GM23338 (cell line): Measurements from ENCODE around the gene C2CD4A. TPM values are rescaled to one million over a fixed set of nuclear protein-coding genes. Genes with fewer than 3 reads are reported as not detected.

ENCODE experiments used
- ATAC-seq: fragments of 200-7000 bp; cut with Tn5 transposase; 3 replicates; pipeline ENCODE4 v1.9.1; 2020
- DNase-seq: peaks from one replicate; pipeline ENCODE4 v3.0.0-alpha.2; 2015; ENCODE audit warnings: low spot score
- H2AFZ ChIP-seq: fragments of 200-600 bp; sonication (generic); 2 replicates; pipeline ENCODE4 v1.8.0; 2016; ENCODE audit warnings: antibody characterized with exemption, mild to moderate bottlenecking, moderate library complexity
- H3F3A ChIP-seq: fragments of 200-600 bp; sonication (generic); replicated peaks from 2 replicates; pipeline ENCODE4 v1.8.0; 2017; ENCODE audit warnings: antibody characterized with exemption, mixed run types, low read depth
- H3K27ac ChIP-seq: fragments of 200-600 bp; sonication (generic); 2 replicates; pipeline ENCODE4 v1.6.1; 2016; ENCODE audit warnings: low read depth
- H3K27me3 ChIP-seq: fragments of 200-600 bp; sonication (generic); 2 replicates; pipeline ENCODE4 v1.8.0; 2016; ENCODE audit warnings: mild to moderate bottlenecking, mixed run types, moderate library complexity; ENCODE audit not compliant: insufficient read depth
- H3K36me3 ChIP-seq: fragments of 200-600 bp; sonication (generic); 2 replicates; pipeline ENCODE4 v1.8.0; 2016; ENCODE audit warnings: mild to moderate bottlenecking; ENCODE audit not compliant: insufficient read depth
- H3K4me1 ChIP-seq: fragments of 200-600 bp; sonication (generic); 2 replicates; pipeline ENCODE4 v1.8.0; 2016; ENCODE audit warnings: mild to moderate bottlenecking, moderate library complexity; ENCODE audit not compliant: insufficient read depth
- H3K4me2 ChIP-seq: fragments of 200-600 bp; sonication (generic); 2 replicates; pipeline ENCODE4 v1.7.1; 2017; ENCODE audit warnings: mixed run types
- H3K4me3 ChIP-seq: fragments of 200-600 bp; sonication (generic); 2 replicates; pipeline ENCODE4 v1.6.1; 2016; ENCODE audit warnings: mixed run types
- H3K79me2 ChIP-seq: fragments of 200-600 bp; sonication (generic); replicated peaks from 2 replicates; pipeline ENCODE4 v1.8.0; 2017; ENCODE audit warnings: mild to moderate bottlenecking; ENCODE audit not compliant: insufficient read depth
- H3K9me2 ChIP-seq: fragments of 200-600 bp; sonication (generic); 2 replicates; pipeline ENCODE4 v1.8.0; 2017; ENCODE audit not compliant: insufficient read depth
- H4K20me1 ChIP-seq: fragments of 200-600 bp; sonication (generic); replicated peaks from 2 replicates; pipeline ENCODE4 v1.8.0; 2017; ENCODE audit warnings: mild to moderate bottlenecking; ENCODE audit not compliant: insufficient read depth
- H3K27ac Mint-ChIP-seq: 2 replicates; pipeline ENCODE4 v1.8.0; 2020; ENCODE audit warnings: inconsistent platforms, mild to moderate bottlenecking, moderate library complexity, mixed read lengths
- H3K27me3 Mint-ChIP-seq: 3 replicates; pipeline ENCODE4 v1.8.0; 2022; ENCODE audit warnings: low read depth, mild to moderate bottlenecking, moderate library complexity, mixed read lengths, inconsistent platforms; ENCODE audit not compliant: insufficient read depth, poor library complexity
- H3K36me3 Mint-ChIP-seq: 3 replicates; pipeline ENCODE4 v1.8.0; 2021; ENCODE audit warnings: low read depth, mild to moderate bottlenecking, inconsistent platforms, moderate library complexity, mixed read lengths
- H3K4me1 Mint-ChIP-seq: 3 replicates; pipeline ENCODE4 v1.8.0; 2020; ENCODE audit warnings: mild to moderate bottlenecking, inconsistent platforms, mixed read lengths
- H3K4me3 Mint-ChIP-seq: 3 replicates; pipeline ENCODE4 v1.8.0; 2021; ENCODE audit warnings: moderate library complexity, mild to moderate bottlenecking, inconsistent platforms, mixed read lengths
- H3K9me3 Mint-ChIP-seq: 3 replicates; pipeline ENCODE4 v1.8.0; 2020; ENCODE audit warnings: moderate library complexity, mild to moderate bottlenecking, inconsistent platforms, mixed read lengths
- CREB1 ChIP-seq: fragments of 250-450 bp; sonication (Bioruptor Pico); IDR thresholded peaks from 2 replicates; pipeline ENCODE4 v1.5.0; 2020; ENCODE audit warnings: low read depth, mild to moderate bottlenecking, moderate library complexity
- ETS1 ChIP-seq: IDR thresholded peaks from 2 replicates; pipeline ENCODE4 v1.6.1; 2016; ENCODE audit warnings: antibody characterized with exemption
- EZH2 ChIP-seq: fragments of 200-600 bp; sonication (generic); IDR thresholded peaks from one replicate; pipeline ENCODE4 v1.8.0; 2017; ENCODE audit warnings: antibody characterized with exemption, mild to moderate bottlenecking, low read depth; ENCODE audit not compliant: unreplicated experiment
- EZH2phosphoT487 ChIP-seq: fragments of 200-600 bp; sonication (generic); IDR thresholded peaks from one replicate; pipeline ENCODE4 v1.8.1; 2018; ENCODE audit warnings: antibody characterized with exemption; ENCODE audit not compliant: unreplicated experiment
- NANOG ChIP-seq: IDR thresholded peaks from 2 replicates; pipeline ENCODE4 v1.6.1; 2016; ENCODE audit warnings: antibody characterized with exemption, borderline replicate concordance
- POLR2AphosphoS5 ChIP-seq: IDR thresholded peaks from 2 replicates; pipeline ENCODE4 v1.6.1; 2016; ENCODE audit warnings: antibody characterized with exemption, low read depth
- STAT1 ChIP-seq: IDR thresholded peaks from one replicate; pipeline ENCODE4 v1.6.1; 2016; ENCODE audit warnings: antibody characterized with exemption; ENCODE audit not compliant: unreplicated experiment
- ZNF331 ChIP-seq: fragments of 250-450 bp; sonication (Bioruptor Pico); IDR thresholded peaks from 2 replicates; pipeline ENCODE4 v1.5.0; 2020; ENCODE audit warnings: low read depth, mild to moderate bottlenecking, moderate library complexity
- polyA plus RNA-seq: library from polyadenylated mRNA; unstranded; fragments of >200 nt; fragmentation: Nextera tagmentation; extraction: Ambion mirVana; gene quantifications from 2 replicates; pipeline ENCODE4 v1.2.1, GENCODE V29; 2016
- total RNA-seq: library from RNA; depleted of rRNA; stranded (reverse); fragments of >200 nt; shearing (Covaris generic); gene quantifications from 2 replicates; pipeline ENCODE4 v1.2.3, GENCODE V29; 2014
- TF ChIP-seq, protein P1 (sequence below): IDR thresholded peaks from one replicate; pipeline ENCODE4 v1.6.1; 2018; ENCODE audit warnings: antibody characterized with exemption; ENCODE audit not compliant: unreplicated experiment

The C2CD4A gene
- total and polyA plus RNA-seq, 2 experiments from 2014 or later = 0.07 TPM; not detected in 1

- no peak for ATAC-seq
- peaks cover 12% of the 10 kb centered on the region; the same call in 1 of the 2 replicates for H3K79me2 ChIP-seq
- peaks cover 3% of the 10 kb centered on the region; the same call in 2 of the 3 replicates for H3K9me3 Mint-ChIP-seq
These were observed 16.7 kb upstream of the C2CD4A start for GRCh38 chr15:62050115-62050514.

DNA sequence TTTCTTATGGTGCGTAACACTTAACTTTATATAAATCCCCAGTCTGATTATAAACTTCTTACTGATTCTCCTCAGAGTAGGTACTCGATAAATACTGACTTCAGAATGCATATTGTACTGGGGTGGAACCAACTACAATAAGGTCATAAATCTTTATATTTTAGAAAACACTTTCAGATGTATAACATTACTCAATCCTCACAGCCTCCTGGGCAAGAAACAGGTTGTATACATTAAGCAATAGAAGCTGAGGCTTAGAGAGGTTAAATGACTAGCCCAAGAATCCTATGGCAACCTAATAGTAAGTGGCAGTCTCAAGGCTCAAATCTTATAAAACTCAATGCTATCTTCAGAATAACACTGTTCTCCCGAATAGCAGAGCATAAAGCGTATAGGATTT is 15.6 kb upstream of the C2CD4A start:
- no peak overlapping the region for H3K4me2 ChIP-seq
- peaks cover 3% of the 10 kb centered on the region; the same call in 2 of the 3 replicates for H3K9me3 Mint-ChIP-seq
- H3K36me3 ChIP-seq = no peaks in the 10 kb centered on the region
- H3K27me3 ChIP-seq = no peaks in the 10 kb centered on the region
- H3K4me1 ChIP-seq = 0 out of 2 replicates have a peak, but pooled peaks cover 4% of the 10 kb centered on the region
- no peak overlapping the region for H3K27ac Mint-ChIP-seq
- H3K4me3 Mint-ChIP-seq = no peak overlapping the region
- ATAC-seq = no peak
- peaks cover 2% of the 10 kb centered on the region; the same call in 1 of the 3 replicates for H3K36me3 Mint-ChIP-seq
- H3F3A ChIP-seq = no peaks in the 10 kb centered on the region
- H4K20me1 ChIP-seq = no peaks in the 10 kb centered on the region; the same call in 1 of the 2 replicates
- no peak for DNase-seq
- no peak overlapping the region for H3K4me3 ChIP-seq
- no peak overlapping the region for H3K27ac ChIP-seq
- no peaks in the 10 kb centered on the region for H3K27me3 Mint-ChIP-seq
- no peaks in the 10 kb centered on the region; the same call in 2 of the 3 replicates for H3K4me1 Mint-ChIP-seq
- no peak overlapping the region for H2AFZ ChIP-seq
- H3K79me2 ChIP-seq = peaks cover 12% of the 10 kb centered on the region; the same call in 1 of the 2 replicates
- no peaks in the 10 kb centered on the region for H3K9me2 ChIP-seq
- no peak for TF ChIP-seq EZH2
- TF ChIP-seq ZNF331 = no peak
- no peak for TF ChIP-seq POLR2AphosphoS5
- no peak for TF ChIP-seq ETS1
- TF ChIP-seq EZH2phosphoT487 = no peak
- no peak for TF ChIP-seq NANOG
- TF ChIP-seq STAT1 = no peak
- no peak for TF ChIP-seq CREB1

More at GRCh38 chr15:62050115-62050514, 16.7 kb upstream of the C2CD4A start:
- Histone ChIP-seq H3K27ac (no peak overlapping the region), H3K4me3 (no peak overlapping the region), H3K9me2 (no peaks in the 10 kb centered on the region), H3K4me1 (0 out of 2 replicates have a peak, but pooled peaks cover 4% of the 10 kb centered on the region), H4K20me1 (no peaks in the 10 kb centered on the region; the same call in 1 of the 2 replicates), H3K27me3 (no peaks in the 10 kb centered on the region), H3F3A (no peaks in the 10 kb centered on the region), H3K4me2 (no peak overlapping the region), H3K36me3 (no peaks in the 10 kb centered on the region), H2AFZ (no peak overlapping the region)
- no peak overlapping the region for H3K27ac Mint-ChIP-seq
- DNase-seq = no peak
- peaks cover 2% of the 10 kb centered on the region for H3K27me3 Mint-ChIP-seq
- H3K4me1 Mint-ChIP-seq = no peaks in the 10 kb centered on the region; the same call in 2 of the 3 replicates
- H3K4me3 Mint-ChIP-seq = no peak overlapping the region
- TF ChIP-seq, protein P1, sequence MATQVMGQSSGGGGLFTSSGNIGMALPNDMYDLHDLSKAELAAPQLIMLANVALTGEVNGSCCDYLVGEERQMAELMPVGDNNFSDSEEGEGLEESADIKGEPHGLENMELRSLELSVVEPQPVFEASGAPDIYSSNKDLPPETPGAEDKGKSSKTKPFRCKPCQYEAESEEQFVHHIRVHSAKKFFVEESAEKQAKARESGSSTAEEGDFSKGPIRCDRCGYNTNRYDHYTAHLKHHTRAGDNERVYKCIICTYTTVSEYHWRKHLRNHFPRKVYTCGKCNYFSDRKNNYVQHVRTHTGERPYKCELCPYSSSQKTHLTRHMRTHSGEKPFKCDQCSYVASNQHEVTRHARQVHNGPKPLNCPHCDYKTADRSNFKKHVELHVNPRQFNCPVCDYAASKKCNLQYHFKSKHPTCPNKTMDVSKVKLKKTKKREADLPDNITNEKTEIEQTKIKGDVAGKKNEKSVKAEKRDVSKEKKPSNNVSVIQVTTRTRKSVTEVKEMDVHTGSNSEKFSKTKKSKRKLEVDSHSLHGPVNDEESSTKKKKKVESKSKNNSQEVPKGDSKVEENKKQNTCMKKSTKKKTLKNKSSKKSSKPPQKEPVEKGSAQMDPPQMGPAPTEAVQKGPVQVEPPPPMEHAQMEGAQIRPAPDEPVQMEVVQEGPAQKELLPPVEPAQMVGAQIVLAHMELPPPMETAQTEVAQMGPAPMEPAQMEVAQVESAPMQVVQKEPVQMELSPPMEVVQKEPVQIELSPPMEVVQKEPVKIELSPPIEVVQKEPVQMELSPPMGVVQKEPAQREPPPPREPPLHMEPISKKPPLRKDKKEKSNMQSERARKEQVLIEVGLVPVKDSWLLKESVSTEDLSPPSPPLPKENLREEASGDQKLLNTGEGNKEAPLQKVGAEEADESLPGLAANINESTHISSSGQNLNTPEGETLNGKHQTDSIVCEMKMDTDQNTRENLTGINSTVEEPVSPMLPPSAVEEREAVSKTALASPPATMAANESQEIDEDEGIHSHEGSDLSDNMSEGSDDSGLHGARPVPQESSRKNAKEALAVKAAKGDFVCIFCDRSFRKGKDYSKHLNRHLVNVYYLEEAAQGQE = no peak
- TF ChIP-seq ZNF331 = no peak
- TF ChIP-seq POLR2AphosphoS5 = no peak
- no peak for TF ChIP-seq ETS1
- TF ChIP-seq EZH2phosphoT487 = no peak
- TF ChIP-seq CREB1 = no peak
- peaks cover 2% of the 10 kb centered on the region; the same call in 1 of the 3 replicates for H3K36me3 Mint-ChIP-seq
